Stimulated activated CD4-positive, alpha-beta T cell treated with anti-CD3 and anti-CD28 coated beads, TNF-alpha, amount 100 ng/mL, for 48 hours (primary cell): ENCODE data around the gene UNCX.

ENCODE experiments used
- DNase-seq, 3 donors: peaks; one replicate each; pipeline ENCODE4 v3.0.0-alpha.2; 2020; ENCODE audit warnings: low read depth in 3 of 3

UNCX gene

GRCh38 chr7:1243964-1244416 lies 11.3 kb downstream of the UNCX start:
- no peak for DNase-seq

GRCh38 chr7:1244700-1245523 lies 12.2 kb downstream of the UNCX start:
- DNase-seq = no peak

- no peak for DNase-seq
These were observed 12.9 kb downstream of the UNCX start for GRCh38 chr7:1245524-1246050.

- no peak for DNase-seq
These were observed 13.6 kb downstream of the UNCX start for GRCh38 chr7:1246160-1246870.

GRCh38 chr7:1246871-1247526 lies 14.3 kb downstream of the UNCX start:
- no peak for DNase-seq

- DNase-seq = no peak
These were observed 14.9 kb downstream of the UNCX start for GRCh38 chr7:1247527-1248041.

- no peak for DNase-seq
These were observed 15.7 kb downstream of the UNCX start for GRCh38 chr7:1248143-1248915.

GRCh38 chr7:1248916-1249581 lies 16.4 kb downstream of the UNCX start:
- no peak for DNase-seq

- no peak for DNase-seq
These were observed 17.1 kb downstream of the UNCX start for GRCh38 chr7:1249731-1250130.

GRCh38 chr7:1250901-1251300 lies 18.2 kb downstream of the UNCX start:
- no peak for DNase-seq

GRCh38 chr7:1251796-1252539 lies 19.3 kb downstream of the UNCX start:
- DNase-seq = no peak

- no peak for DNase-seq
These were observed 19.9 kb downstream of the UNCX start for GRCh38 chr7:1252540-1253090.

GRCh38 chr7:1253681-1254181 lies 21.1 kb downstream of the UNCX start:
- no peak for DNase-seq

GRCh38 chr7:1254281-1255079 lies 21.8 kb downstream of the UNCX start:
- no peak for DNase-seq

GRCh38 chr7:1255080-1255816 lies 22.6 kb downstream of the UNCX start:
- DNase-seq = no peak

- no peak for DNase-seq
These were observed 23.2 kb downstream of the UNCX start for GRCh38 chr7:1255817-1256340.

GRCh38 chr7:1256621-1257020 lies 23.9 kb downstream of the UNCX start:
- no peak for DNase-seq

GRCh38 chr7:1257221-1257620 lies 24.5 kb downstream of the UNCX start:
- no peak for DNase-seq
